Heart left ventricle (tissue), 16 donors: ENCODE results near the gene SLC2A9. TPM values are rescaled to one million over a fixed set of nuclear protein-coding genes. Genes with fewer than 3 reads are reported as not detected.

Experiments
- ATAC-seq, 4 donors: fragments of 200-7000 bp; cut with Tn5 transposase; one replicate each; pipeline ENCODE4 v1.9.1; 2020 to 2022; ENCODE audit warnings: moderate library complexity in 4 of 4, mild to moderate bottlenecking in 3 of 4, moderate number of reproducible peaks in 1 of 4
- DNase-seq, 5 donors: peaks; one replicate each; pipeline ENCODE4 v3.0.0-alpha.2; 2020
- H3K27ac ChIP-seq, 12 donors: fragments of 200-600 bp; sonication (generic) in 4 of 12; one replicate each; pipeline versions ENCODE4 v1.5.0 to v1.8.0; 2016 to 2022; ENCODE audit warnings: mild to moderate bottlenecking in 2 of 12
- H3K27me3 ChIP-seq, 9 donors: fragments of 200-600 bp; sonication (generic) in 2 of 9; one replicate each; pipeline versions ENCODE4 v1.5.1 to v1.8.0; 2016 to 2022; ENCODE audit warnings: mild to moderate bottlenecking in 3 of 9
- H3K36me3 ChIP-seq, 9 donors: fragments of 200-600 bp; sonication (generic) in 2 of 9; one replicate each; pipeline versions ENCODE4 v1.5.0 to v1.8.0; 2018 to 2022; ENCODE audit warnings: mild to moderate bottlenecking in 2 of 9
- H3K4me1 ChIP-seq, 12 donors: fragments of 200-600 bp; sonication (generic) in 4 of 12; one replicate each; pipeline versions ENCODE4 v1.5.0 to v1.8.0; 2016 to 2022; ENCODE audit warnings: mild to moderate bottlenecking in 3 of 12
- H3K4me3 ChIP-seq, 12 donors: fragments of 200-600 bp; sonication (generic) in 4 of 12; one replicate each; pipeline versions ENCODE4 v1.5.0 to v1.8.0; 2017 to 2022; ENCODE audit warnings: mild to moderate bottlenecking in 9 of 12, moderate library complexity in 4 of 12
- H3K9me3 ChIP-seq, 12 donors: fragments of 200-600 bp; sonication (generic) in 4 of 12; one replicate each; pipeline versions ENCODE4 v1.5.0 to v1.8.0; 2016 to 2022; ENCODE audit warnings: mild to moderate bottlenecking in 1 of 12
- POLR2A ChIP-seq, 2 donors: fragments of 450-650 bp; IDR thresholded peaks; one replicate each; pipeline ENCODE4 v1.6.1; 2017; ENCODE audit warnings: antibody characterized with exemption in 2 of 2, mild to moderate bottlenecking in 2 of 2, moderate library complexity in 2 of 2
- WGBS, 4 donors: extraction: QIAGEN DNeasy Blood & Tissue Kit in 2 of 4; methylation state at CpG; one replicate each; pipeline versions ENCODE4 v1.1.5 to v1.1.7; 2013 to 2018; 5-methylcytosine and 5-hydroxymethylcytosine counted together
- intact Hi-C, 10 donors: fragments of 100-400 bp; cut with DNase I; formaldehyde crosslinking; loops; one replicate each; pipeline versions ENCODE4 v1.11.1 to v1.14.2; 2022
- polyA plus RNA-seq, 2 donors: library from polyadenylated mRNA; stranded (reverse); fragments of 200-250 nt; gene quantifications; one replicate each; pipeline ENCODE4 v1.2.3, GENCODE V29; 2013
- total RNA-seq, 9 donors: library from RNA; depleted of rRNA in 2 of 9; stranded (reverse); fragments of >200 nt in 2 of 9; fragmentation: NEBNext Ultra II Directional in 3 of 9; extraction: Animal tissue kit (Norgen Biotek cat#: 25700) in 3 of 9; gene quantifications; one replicate each; pipeline versions ENCODE4 v1.1.0 to v1.2.4, GENCODE V29; 2016 to 2023
- TF ChIP-seq, protein P1 (sequence below), 12 donors: fragments of 200-600 bp; sonication (generic) in 4 of 12; IDR thresholded peaks; one replicate each; pipeline versions ENCODE4 v1.5.0 to v1.8.0; 2018 to 2022; ENCODE audit warnings: antibody characterized with exemption in 12 of 12, mild to moderate bottlenecking in 5 of 12
- donor health status: ischemic (EF 13 %, LVEDD 7.1; RV severe dilation, severe dysfunction).
- donor health status: healthy with polysubstance abuse.
- donor health status: DM: no; HTN: yes; CAD: no.
- donor health status: DM: no; HTN: no; CAD: no.
- donor health status: ischemic (EF 25% LVEDD 6.9; RV normal size, moderate dysfunction).
- donor health status: ischemic (EF 25% LVEDD 5.7; RV mildly dilated, moderate dysfunction).
- donor health status: healthy.
- donor health status: DM: yes; HTN: yes; CAD: no.
- donor health status: ischemic (EF 35%, LVEDD 5.7; RV mildly dilated, moderate dysfunction).
- donor health status: nonischemic (EF 11% LVEDD 7.7; RV severe dilation, severe dysfunction).
- donor health status: DM: yes; HTN: yes; CAD: no.
- donor health status: PGD.
- donor health status: ischemic (EF 29% LVEDD 5.4; RV normal size, mild dysfunction).
- donor health status: nonischemic (EF 23%, LVEDD 6.1; RV moderate dilation, normal function).

The SLC2A9 gene
- total and polyA plus RNA-seq, 11 donors, result 1.6 to 15.1 (median 5.1) TPM

DNA sequence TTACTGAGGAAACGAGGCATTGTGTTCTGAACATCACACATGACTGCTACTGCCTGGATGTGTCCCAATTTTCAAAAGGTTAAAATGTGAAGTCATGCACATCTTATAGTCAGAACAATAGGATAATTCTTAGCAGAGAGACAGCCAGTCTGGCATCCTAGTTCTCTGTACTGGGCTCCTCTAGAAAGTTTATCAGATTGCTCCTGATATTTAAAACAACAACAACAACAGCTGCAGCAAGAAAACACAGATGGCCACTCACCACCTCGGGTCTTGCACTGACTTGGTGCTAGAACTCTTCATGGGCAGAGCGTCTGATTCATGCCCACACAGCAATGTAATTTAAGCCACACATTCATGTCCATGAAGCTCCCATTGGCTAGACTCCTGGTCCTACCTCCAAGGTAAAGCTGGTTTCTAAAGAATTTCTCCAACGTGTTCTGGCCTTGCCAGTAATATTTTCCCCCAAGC lies 33.3 kb upstream of the SLC2A9 start:
- peaks cover 0 to 25% (median 7%) of the 10 kb centered on the region in 12 donors for H3K4me1 ChIP-seq
- no peaks in the 10 kb centered on the region for H3K27me3 ChIP-seq
- peak overlapping the region in 11 of 12 donors; percentile 19 to 88 (median 51) for H3K27ac ChIP-seq
- no peaks in the 10 kb centered on the region for H3K9me3 ChIP-seq
- no peak for TF ChIP-seq POLR2A (IDR thresholded peaks at IDR 0.05)
- TF ChIP-seq, protein P1, sequence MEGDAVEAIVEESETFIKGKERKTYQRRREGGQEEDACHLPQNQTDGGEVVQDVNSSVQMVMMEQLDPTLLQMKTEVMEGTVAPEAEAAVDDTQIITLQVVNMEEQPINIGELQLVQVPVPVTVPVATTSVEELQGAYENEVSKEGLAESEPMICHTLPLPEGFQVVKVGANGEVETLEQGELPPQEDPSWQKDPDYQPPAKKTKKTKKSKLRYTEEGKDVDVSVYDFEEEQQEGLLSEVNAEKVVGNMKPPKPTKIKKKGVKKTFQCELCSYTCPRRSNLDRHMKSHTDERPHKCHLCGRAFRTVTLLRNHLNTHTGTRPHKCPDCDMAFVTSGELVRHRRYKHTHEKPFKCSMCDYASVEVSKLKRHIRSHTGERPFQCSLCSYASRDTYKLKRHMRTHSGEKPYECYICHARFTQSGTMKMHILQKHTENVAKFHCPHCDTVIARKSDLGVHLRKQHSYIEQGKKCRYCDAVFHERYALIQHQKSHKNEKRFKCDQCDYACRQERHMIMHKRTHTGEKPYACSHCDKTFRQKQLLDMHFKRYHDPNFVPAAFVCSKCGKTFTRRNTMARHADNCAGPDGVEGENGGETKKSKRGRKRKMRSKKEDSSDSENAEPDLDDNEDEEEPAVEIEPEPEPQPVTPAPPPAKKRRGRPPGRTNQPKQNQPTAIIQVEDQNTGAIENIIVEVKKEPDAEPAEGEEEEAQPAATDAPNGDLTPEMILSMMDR (IDR thresholded peaks at IDR 0.05), result no peak
- ATAC-seq, result peak; percentile 44 to 83 (median 60)
- no peaks in the 10 kb centered on the region for H3K36me3 ChIP-seq
- DNase-seq, result no peak
- intact Hi-C loops, result loop anchor here in 1 of 10 donors (5.0 kb wide), 1 partner anchor 287 kb away; no protein-coding TSS in a partner anchor
- H3K4me3 ChIP-seq, result no peak overlapping the region
- 44 to 56% (median 52%) methylated on average over 4 of the region's 4 CpGs for WGBS, 4 donors

DNA sequence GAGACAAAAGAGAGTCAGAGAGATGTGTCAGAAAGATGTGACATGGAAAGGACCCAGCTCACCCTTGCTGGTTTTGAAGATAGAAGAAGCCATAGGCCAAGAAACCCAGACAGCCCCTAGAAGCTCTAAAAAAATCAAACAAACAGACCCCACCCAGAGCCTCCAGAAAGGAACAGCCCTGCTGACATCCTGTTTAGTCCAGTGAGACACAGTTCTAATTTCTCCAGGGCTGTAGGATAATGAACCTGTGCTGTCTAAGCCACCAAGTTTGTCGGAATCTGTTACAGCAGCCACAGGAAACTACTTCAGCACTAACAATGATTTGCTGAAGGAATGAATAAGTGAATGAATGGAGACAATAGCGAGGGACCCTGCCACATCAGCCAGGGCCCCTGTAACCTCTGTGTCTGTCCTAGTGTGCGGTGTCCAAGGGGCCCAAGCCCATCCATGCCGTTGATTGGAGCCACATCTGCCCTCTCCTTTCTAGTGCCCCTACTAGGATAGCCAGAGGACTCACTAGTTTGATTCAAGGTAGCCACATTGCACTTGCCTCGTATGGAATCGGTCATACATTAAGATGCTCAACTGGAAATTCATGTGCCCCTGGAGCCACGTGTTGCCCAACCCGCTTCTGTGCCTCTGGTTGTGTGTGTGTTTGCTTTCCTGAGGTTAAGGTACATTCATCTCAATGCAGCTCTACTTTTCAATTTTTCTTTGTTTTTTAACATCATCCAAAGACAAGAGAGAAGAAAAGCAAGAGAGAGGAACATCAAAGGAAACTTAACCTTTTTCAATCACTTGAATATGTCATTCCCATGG lies 32.5 kb upstream of the SLC2A9 start:
- ATAC-seq, result peak in 3 of 4 donors; percentile 33 to 82 (median 53)
- Histone ChIP-seq H3K4me1 (peaks cover 0 to 25% (median 7%) of the 10 kb centered on the region in 12 donors), H3K36me3 (no peaks in the 10 kb centered on the region), H3K9me3 (no peaks in the 10 kb centered on the region), H3K4me3 (no peak overlapping the region), H3K27ac (peak overlapping the region; percentile 5 to 88 (median 57)), H3K27me3 (no peaks in the 10 kb centered on the region)
- no peak for TF ChIP-seq POLR2A (IDR thresholded peaks at IDR 0.05)
- TF ChIP-seq, protein P1 (IDR thresholded peaks at IDR 0.05), result no peak
- no peak for DNase-seq
- intact Hi-C loops, result no loop called here
- WGBS, 4 donors, result 77 to 89% (median 84%) methylated on average over 8 of the region's 8 CpGs

DNA sequence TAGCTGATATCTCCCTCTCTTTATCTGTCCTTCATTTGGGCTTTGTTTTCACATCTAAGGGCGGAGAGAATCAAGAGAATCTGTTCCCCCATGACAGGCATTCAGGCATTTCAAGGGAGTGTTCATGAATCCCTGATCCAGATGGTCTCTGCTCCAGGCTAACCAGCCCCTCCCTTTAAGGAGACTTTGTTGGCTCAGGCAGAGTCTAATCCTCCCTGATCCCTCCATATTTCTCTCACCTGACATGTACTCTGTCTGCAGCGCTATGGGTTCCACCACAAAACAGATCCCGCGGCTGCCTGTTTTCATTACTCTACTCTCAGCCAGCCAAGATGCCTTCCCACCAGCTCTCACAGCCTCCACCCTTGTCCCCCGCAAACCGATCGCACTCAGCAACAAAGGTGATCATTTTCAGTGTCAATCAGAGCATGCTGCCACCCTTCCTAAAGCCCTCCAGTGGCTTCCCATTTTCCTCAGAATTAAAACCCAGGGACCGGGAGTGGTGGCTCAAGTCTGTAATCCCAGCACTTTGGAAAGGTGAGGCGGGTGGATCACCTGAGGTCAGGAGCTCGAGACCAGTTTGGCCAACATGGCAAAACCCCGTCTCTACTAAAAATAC lies 30.3 kb upstream of the SLC2A9 start:
- H3K36me3 ChIP-seq, result no peaks in the 10 kb centered on the region
- H3K4me3 ChIP-seq, result no peak overlapping the region
- intact Hi-C loops, result no loop called here
- TF ChIP-seq, protein P1 (IDR thresholded peaks at IDR 0.05), result no peak
- no peak for TF ChIP-seq POLR2A (IDR thresholded peaks at IDR 0.05)
- DNase-seq (no peak), ATAC-seq (no peak)
- no peak overlapping the region for H3K27ac ChIP-seq
- 88 to 93% (median 90%) methylated on average over 11 of the region's 11 CpGs for WGBS, 4 donors
- no peaks in the 10 kb centered on the region for H3K27me3 ChIP-seq
- peaks cover 0 to 21% (median 7%) of the 10 kb centered on the region in 12 donors for H3K4me1 ChIP-seq
- H3K9me3 ChIP-seq, result no peaks in the 10 kb centered on the region

DNA sequence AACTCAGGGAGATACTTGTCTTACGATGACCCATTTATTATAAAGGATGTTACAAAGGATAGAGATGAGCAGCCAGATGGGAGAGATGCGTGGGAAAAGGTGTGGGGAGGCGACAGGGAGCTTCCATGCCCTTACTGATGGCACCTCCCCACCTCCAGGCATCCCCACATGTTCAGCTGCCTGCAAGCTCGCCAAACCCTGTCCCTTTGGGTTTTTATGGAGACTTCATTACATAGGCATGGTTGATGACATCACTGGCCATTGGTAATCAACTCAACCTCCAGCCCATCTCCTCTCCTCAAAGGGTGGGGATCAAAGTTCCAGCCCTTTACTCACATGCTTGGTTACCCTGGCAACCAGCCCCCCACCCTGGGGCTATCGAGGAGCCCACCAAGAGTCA lies 29.4 kb upstream of the SLC2A9 start:
- H3K4me1 ChIP-seq, result peaks cover 0 to 21% (median 7%) of the 10 kb centered on the region in 12 donors
- intact Hi-C loops, result no loop called here
- WGBS, 4 donors, result 75 to 89% (median 83%) methylated on average over 5 of the region's 5 CpGs
- H3K27ac ChIP-seq, result no peak overlapping the region
- no peak for ATAC-seq
- H3K27me3 ChIP-seq, result no peaks in the 10 kb centered on the region
- no peak for DNase-seq
- no peaks in the 10 kb centered on the region for H3K9me3 ChIP-seq
- TF ChIP-seq POLR2A (IDR thresholded peaks at IDR 0.05), result no peak
- TF ChIP-seq, protein P1 (IDR thresholded peaks at IDR 0.05), result no peak
- no peaks in the 10 kb centered on the region for H3K36me3 ChIP-seq
- H3K4me3 ChIP-seq, result no peak overlapping the region
